Measurements from ENCODE around the gene MRPL55. TPM values are rescaled to one million over a fixed set of nuclear protein-coding genes. Genes with fewer than 3 reads are reported as not detected.

Gene MRPL55
- total RNA-seq, 1 donor from 2014 or later = 51.0 TPM

DNA sequence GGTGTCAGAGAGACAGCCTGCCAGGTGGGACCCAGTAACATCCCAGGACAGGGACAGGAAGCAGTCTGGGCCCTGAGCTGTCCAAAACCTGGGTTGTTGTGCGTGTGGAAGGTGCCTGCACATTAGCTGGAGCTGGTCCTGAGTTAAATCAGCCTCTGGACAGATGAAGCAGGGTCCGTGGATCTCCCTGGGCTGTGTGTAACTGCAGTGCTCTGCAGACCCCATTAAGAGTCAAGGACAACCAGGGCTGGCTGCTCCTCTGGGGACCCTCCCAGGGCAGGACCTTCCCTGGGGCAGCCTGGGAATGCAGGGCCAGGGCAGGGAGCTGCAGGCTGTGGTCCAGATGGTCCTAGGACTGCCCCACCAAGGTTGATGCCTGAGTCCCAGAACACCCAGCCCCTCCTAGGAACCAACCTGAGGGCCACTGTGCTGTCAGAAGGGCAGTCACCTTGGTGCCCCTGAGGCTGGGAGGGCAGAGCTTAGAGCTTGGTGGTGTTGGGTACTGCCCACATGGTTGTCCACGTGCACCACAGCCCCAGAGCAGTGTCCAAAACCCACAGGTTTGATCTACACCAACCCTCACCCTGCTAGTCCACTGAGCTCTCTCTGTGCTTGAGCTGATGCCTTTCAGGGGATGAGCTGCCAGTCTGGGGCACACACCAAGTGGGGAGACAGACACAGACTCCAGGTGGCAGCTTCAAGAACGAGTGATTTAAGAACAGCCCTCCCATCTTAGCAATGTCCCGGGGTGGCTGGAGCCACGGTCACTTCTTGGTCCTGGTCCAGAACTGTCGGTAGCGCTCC, 2.9 kb downstream of the MRPL55 start:
- Histone ChIP-seq H3K4me3 (no peak overlapping the region), H3K4me1 (peaks cover 70% of the 10 kb centered on the region), H3K9me3 (replicated peaks) (no peaks in the 10 kb centered on the region), H3K36me3 (peaks cover 25% of the 10 kb centered on the region), H3K27ac (replicated peaks) (no peak overlapping the region), H3K27me3 (ENCODE audit: low read depth) (no peaks in the 10 kb centered on the region)
- intact Hi-C loops (cut with micrococcal nuclease) = no loop called here
- no peak for DNase-seq
- TF ChIP-seq, protein P1, sequence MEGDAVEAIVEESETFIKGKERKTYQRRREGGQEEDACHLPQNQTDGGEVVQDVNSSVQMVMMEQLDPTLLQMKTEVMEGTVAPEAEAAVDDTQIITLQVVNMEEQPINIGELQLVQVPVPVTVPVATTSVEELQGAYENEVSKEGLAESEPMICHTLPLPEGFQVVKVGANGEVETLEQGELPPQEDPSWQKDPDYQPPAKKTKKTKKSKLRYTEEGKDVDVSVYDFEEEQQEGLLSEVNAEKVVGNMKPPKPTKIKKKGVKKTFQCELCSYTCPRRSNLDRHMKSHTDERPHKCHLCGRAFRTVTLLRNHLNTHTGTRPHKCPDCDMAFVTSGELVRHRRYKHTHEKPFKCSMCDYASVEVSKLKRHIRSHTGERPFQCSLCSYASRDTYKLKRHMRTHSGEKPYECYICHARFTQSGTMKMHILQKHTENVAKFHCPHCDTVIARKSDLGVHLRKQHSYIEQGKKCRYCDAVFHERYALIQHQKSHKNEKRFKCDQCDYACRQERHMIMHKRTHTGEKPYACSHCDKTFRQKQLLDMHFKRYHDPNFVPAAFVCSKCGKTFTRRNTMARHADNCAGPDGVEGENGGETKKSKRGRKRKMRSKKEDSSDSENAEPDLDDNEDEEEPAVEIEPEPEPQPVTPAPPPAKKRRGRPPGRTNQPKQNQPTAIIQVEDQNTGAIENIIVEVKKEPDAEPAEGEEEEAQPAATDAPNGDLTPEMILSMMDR (IDR thresholded peaks at IDR 0.05; ENCODE audit: borderline replicate concordance) = no peak

DNA sequence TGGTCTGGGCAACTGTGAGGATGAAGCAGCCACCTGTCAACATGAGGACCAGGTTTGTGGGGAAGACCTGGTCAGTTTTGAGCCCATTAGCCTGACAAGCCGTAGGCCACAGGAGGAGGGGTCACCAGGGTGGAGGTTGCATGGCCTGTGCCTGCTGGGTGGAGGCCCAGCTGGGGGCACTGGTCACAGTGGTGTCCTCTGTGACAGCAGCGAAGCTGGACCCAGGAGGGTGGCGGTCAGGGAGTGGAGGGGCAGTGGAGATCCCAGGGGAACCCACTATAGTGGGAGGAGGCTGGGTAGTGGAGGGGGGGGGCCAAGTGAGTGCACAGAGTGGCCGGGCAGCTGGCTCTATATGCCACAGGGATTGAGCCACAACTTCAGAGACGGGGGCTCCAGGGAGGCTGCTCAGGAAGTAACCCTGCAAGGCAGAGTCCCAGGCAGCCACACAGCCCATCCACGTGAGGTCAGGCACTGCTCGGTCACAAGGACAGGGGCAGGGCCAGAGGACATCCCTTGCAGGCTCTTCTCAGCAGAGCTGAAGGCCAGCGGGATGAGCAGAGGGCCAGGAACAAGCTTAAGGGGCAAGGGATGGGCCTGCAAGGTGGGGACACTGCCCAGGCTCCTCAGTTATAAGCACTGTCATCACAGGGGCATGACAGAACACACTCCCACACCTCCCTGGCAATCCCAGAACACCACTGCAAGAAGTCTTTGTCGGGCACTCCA, 3.7 kb downstream of the MRPL55 start:
- TF ChIP-seq, protein P1 (IDR thresholded peaks at IDR 0.05; ENCODE audit: borderline replicate concordance) = no peak
- DNase-seq = no peak
- peaks cover 73% of the 10 kb centered on the region for H3K4me1 ChIP-seq
- H3K36me3 ChIP-seq = peaks cover 32% of the 10 kb centered on the region
- no peak overlapping the region for H3K27ac ChIP-seq (replicated peaks)
- intact Hi-C loops (cut with micrococcal nuclease) = no loop called here
- no peak overlapping the region for H3K4me3 ChIP-seq
- H3K9me3 ChIP-seq (replicated peaks) = no peaks in the 10 kb centered on the region
- no peaks in the 10 kb centered on the region for H3K27me3 ChIP-seq (ENCODE audit: low read depth)

DNA sequence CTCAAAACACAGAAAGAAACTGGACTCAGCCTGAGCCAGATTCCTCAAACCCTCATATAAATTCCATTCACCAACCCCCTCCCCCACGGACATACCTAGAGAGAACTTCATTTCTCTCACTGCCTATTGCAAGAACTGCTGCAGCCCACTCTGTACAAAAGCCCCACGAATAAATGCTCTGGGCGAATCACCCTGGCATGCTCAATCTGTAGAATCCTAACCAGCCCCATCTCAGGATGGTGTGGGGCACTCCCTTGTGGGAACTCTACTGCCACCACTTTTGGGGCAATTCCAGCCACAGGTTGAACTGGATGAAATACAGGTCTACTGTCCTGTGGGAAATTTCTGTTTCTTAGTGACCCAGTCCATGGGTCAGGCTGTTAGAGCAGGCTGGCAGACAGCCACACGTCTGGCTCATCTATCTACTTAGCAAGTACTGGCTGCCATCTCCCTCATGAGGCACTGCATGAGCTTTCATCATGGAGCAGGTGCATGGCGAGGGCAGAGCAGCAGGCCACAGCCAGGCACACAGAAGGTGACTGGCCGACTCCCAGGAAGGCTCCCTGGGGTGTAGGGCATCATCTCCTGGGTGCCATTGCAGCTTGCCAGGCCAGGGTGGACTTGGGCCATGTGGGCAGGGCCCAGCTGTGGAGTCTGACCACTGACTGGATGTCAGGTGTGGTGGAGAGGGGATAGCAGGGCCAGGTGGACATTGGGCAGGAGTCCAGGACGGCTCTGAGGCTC, 4.4 kb downstream of the MRPL55 start:
- H3K4me1 ChIP-seq = peaks cover 65% of the 10 kb centered on the region
- TF ChIP-seq, protein P1 (IDR thresholded peaks at IDR 0.05; ENCODE audit: borderline replicate concordance) = no peak
- DNase-seq = no peak
- no peaks in the 10 kb centered on the region for H3K9me3 ChIP-seq (replicated peaks)
- H3K4me3 ChIP-seq = no peak overlapping the region
- H3K27me3 ChIP-seq (ENCODE audit: low read depth) = no peaks in the 10 kb centered on the region
- H3K36me3 ChIP-seq = peaks cover 40% of the 10 kb centered on the region
- intact Hi-C loops (cut with micrococcal nuclease) = no loop called here
- H3K27ac ChIP-seq (replicated peaks) = no peak overlapping the region

DNA sequence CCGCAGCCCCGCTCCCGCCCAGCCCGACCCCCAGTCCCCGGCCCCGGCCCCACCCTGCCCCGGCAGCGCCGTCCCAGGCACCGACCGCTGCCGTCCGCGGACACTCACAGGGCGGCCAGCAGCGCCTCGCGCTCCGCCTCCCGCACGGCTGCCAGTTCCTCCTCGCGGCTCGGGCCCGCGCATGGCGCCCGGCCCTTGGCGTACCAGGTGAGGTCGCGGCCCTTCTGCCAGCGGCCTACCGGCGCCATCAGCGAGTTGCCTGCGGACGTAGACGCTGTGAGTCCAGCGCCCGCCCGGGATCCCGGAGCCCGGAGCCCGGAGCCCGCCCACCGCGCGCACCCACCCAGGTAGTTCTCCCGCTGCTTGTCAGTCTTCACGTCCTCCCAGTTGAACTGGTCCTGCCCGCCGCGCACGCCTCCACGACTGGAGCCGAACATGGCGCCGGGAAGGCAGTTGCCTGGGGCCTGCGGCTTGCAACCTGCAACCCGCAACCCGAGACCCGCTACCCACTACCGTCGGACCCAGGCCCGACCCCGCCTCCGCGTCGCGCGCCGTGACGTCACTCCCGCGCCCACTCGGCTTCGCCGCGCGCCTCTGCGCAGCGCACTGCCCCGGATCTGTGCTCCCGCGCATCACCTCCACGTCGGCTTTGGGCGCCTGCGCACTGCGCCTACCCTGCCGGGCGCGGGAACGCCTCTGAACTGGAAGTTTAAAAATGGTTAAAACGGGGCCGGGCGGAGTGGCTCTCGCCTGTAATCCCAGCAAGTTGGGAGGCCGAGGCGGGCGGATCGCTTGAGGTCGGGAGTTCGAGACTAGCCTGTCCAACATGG, 6.1 kb downstream of the MRPL55 start, which contains the start of gene C1orf35:
Gene C1orf35 (minus strand): TSS at position 535 of the 830 bp plus-strand sequence. CDS start 98 bp downstream, at position 437.
- H3K27ac ChIP-seq (replicated peaks) = peak within 1 kb of the TSS; percentile 91
- peaks cover 50% of the 10 kb centered on the region for H3K4me1 ChIP-seq
- H3K27me3 ChIP-seq (ENCODE audit: low read depth) = no peaks in the 10 kb centered on the region
- intact Hi-C loops (cut with micrococcal nuclease) = no loop called here
- TF ChIP-seq, protein P1 (IDR thresholded peaks at IDR 0.05; ENCODE audit: borderline replicate concordance) = no peak
- peak within 1 kb of the TSS; percentile 75 for H3K4me3 ChIP-seq
- H3K9me3 ChIP-seq (replicated peaks) = no peaks in the 10 kb centered on the region
- H3K36me3 ChIP-seq = peaks cover 57% of the 10 kb centered on the region
- DNase-seq = peak; percentile 93
